Activated CD4-positive, alpha-beta T cell treated with anti-CD3 and anti-CD28 coated beads, Interleukin-2, amount 50 U/mL, for 16 hours (primary cell): ENCODE data around the gene PRR23C.
"Not testable (repeated sequence)": the region's sequence is repeated elsewhere in the genome, so short reads cannot be mapped to it uniquely, and the experiment has no call there.

Experiments
- DNase-seq: peaks from one replicate; pipeline ENCODE4 v3.0.0-alpha.2; 2020

The PRR23C gene

GRCh38 chr3:139044366-139045210, at the start of gene PRR23C:
Gene PRR23C (minus strand): TSS chr3:139044892. CDS start chr3:139044620, 272 bp downstream.
- DNase-seq = no peak

GRCh38 chr3:139093840-139094239, 49.1 kb upstream of the PRR23C start:
- DNase-seq = no peak

GRCh38 chr3:139088462-139089324, 44.0 kb upstream of the PRR23C start:
- no peak for DNase-seq

- no peak for DNase-seq
These were observed 42.9 kb upstream of the PRR23C start for GRCh38 chr3:139087621-139088020.

- DNase-seq = no peak
These were observed 39.5 kb upstream of the PRR23C start for GRCh38 chr3:139084176-139084575.

GRCh38 chr3:139074565-139075115, 29.9 kb upstream of the PRR23C start:
- peak; percentile 29 for DNase-seq

- DNase-seq = no peak
These were observed 18.2 kb upstream of the PRR23C start for GRCh38 chr3:139062918-139063317.

GRCh38 chr3:139052802-139053600, 8.3 kb upstream of the PRR23C start:
- DNase-seq = no peak

GRCh38 chr3:139043554-139044365, 932 bp downstream of the PRR23C start:
- DNase-seq = no peak

- no peak for DNase-seq
These were observed 7.2 kb downstream of the PRR23C start for GRCh38 chr3:139037478-139037877.

- no peak for DNase-seq
These were observed 12.2 kb downstream of the PRR23C start for GRCh38 chr3:139032326-139033002.

GRCh38 chr3:139030576-139030975, 14.1 kb downstream of the PRR23C start:
- not testable (repeated sequence) for DNase-seq

GRCh38 chr3:139024968-139025367, 19.7 kb downstream of the PRR23C start:
- no peak for DNase-seq

GRCh38 chr3:139020868-139021234, 23.8 kb downstream of the PRR23C start, which contains the start of gene PRR23B:
Gene PRR23B (minus strand): TSS chr3:139020926. CDS start chr3:139020661, 265 bp downstream.
- no peak for DNase-seq

GRCh38 chr3:139020036-139020867, 24.4 kb downstream of the PRR23C start:
- DNase-seq = no peak

GRCh38 chr3:139016430-139017048, 28.2 kb downstream of the PRR23C start:
- no peak for DNase-seq

GRCh38 chr3:139006051-139006716, 38.5 kb downstream of the PRR23C start, which contains the start of gene PRR23A:
Gene PRR23A (minus strand): TSS chr3:139006268. CDS start chr3:139006268, 0 bp downstream.
- DNase-seq = no peak

- DNase-seq = no peak
These were observed 39.2 kb downstream of the PRR23C start for GRCh38 chr3:139005356-139005993.
